GM21367 (cell line): ENCODE measurements around the gene MYO10.
"Not testable (repeated sequence)": the region's sequence is repeated elsewhere in the genome, so short reads cannot be mapped to it uniquely, and the experiment has no call there.

ENCODE experiments used
- ATAC-seq: cut with Tn5 transposase; IDR thresholded peaks from one replicate; pipeline ENCODE4 v1.9.1; 2021; ENCODE audit not compliant: unreplicated experiment

MYO10 gene

DNA sequence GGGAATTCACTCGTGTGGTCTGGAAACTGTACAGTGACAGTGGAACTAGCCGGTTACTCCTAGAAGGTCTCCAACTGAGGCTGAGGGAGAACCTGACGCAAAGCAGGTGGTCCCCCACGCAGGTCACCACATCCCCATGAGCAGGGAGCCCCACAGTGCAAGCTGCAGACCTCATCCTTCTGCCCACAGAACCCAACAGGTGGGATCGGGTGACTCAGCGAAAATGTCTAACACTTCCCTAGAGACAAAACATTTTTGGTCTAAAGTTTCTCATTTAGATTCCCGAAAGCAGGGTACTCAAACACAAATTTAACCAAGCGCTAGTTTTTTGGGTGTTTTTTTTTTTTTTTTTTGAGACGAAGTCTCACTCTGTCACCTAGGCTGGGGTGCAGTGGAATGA is 256.9 kb downstream of the MYO10 start:
- no peak for ATAC-seq

DNA sequence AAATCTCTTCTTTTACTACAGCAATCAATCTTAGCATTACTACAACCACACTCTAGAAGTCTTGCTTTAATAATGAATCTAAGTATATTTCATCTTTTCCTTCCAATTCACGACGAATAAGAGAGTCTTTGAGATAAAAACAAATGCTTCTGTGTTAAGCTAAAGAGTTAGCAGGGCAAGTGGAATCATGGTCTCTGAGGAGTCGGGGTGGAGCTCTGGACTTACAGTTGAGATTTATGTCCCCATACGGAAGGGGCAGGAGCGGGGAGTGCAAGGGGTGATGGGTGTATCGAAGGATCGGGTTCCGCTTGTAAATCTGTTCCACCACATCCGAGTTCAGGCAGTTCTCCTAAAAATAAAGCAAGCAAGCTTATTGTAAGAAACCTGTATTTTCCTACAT is 260.3 kb downstream of the MYO10 start:
- no peak for ATAC-seq

DNA sequence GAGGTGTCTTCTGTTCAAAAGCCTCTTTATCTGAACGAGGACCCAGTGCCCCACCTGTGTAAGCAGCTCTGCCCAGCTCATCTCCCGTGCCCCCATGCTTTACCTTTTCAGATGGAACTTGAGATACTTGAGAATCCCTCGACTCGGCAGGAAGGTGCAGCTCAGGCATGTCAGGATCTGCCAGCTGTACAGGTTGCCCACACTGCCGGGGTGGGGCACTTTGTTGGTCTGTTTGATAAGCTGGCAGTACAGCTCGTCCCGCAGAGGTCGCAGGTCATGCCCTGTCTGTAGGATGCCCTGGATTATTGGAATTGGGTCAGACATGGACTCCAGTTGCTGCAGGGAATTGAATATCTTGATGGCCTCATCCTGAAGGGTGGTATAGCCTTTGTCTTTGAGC is 261.3 kb downstream of the MYO10 start:
- no peak for ATAC-seq

DNA sequence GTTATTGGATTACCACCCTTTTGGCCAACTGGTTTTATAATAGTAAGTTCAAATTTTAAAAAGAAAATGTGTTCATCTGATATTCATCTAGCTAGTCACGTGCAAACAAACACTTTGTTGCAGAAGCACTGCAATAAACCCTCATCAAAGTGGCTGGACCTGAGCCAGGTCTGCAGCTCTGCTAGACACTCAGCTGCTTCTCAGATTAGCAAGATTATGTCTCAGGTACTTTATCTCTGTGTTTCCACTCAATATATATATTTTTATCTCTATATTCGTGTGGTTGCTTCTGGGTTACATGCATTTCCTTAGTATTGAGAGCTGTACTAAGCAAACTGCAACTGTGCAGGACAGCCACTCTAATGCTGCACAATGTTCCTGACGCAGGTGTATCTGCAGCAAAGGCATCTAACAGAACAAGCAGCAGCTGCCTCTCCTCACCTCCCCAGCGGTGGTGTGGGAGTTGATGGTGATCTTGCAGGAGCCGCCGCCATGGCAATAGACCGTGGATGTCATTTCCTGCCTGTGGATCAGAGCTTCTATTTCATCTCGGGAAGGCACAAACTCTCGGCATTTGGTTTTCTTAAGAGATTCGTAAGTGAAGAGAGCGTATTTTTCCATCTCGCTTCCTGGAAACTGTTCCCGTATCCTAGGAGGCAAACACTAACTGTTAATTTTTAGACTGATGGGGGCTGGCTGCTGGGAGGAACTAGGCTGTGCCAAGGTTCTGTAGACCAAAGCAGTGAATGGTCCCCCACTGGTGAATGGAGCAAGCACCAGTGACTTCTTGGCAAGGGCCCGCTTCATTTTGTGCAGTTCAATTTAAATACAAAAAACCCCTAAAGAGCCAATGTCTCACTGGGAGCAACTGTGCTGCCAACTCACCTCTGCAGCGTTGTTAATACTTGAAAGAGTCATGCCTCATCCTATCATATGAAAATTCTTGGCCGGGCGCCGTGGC is 262.6 kb downstream of the MYO10 start:
- no peak for ATAC-seq

DNA sequence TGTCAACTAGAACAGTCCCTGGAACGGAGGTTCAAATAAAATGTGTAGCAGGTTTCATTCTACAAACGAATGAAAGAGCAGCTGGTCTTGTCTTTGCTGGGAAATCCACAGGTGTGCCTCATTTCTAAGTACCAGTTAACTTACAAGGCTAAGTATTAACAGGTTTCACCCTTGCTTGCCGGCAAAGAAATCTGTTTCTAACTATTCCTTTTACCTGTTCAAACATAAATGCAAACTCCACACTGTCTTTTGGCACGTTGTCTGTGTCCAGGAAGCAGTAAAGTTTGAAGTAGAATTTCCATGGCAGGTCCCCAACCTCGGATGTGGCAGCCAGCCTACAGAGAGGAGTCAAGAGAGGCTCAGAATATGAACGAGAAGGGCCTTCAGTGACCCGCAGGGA is 264.9 kb downstream of the MYO10 start:
- ATAC-seq, result no peak

DNA sequence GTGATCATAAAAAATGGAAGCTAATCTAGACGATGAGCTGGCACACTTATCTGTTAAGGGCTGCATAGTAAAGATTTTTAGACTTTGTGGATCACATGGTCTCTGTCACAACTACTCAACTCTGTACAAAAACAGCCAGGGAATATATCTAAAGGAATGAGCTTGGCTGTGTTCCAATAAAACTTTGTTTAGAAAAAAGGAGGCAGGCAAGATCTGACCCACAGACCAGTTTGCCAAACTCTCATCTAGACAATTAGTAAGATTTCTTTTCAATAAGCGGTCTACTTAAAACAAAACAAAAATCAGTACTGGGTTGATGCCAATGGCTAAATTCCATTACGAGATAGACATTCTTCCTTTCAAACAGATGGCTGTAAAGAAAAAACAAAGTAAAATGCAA is 266.3 kb downstream of the MYO10 start:
- ATAC-seq, result no peak

DNA sequence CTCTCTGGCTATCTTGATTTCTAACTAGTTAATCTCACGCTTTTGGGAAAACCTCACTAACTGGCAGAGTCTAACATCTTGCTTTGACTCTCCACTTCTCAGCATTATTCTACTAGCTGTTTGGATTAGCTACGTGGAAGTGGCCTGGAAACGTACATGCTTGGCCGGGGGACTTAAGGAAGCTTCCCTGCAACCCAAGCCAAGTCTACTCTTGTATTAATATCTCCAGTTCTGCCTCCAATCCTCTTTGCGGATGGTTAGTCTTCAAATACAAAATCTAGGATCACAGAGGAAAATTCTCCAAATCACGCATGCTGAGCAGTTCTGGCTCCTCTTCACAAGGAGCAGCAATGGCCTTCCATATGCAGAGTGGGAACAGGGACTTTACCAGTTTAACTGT is 267.5 kb downstream of the MYO10 start:
- ATAC-seq, result no peak

DNA sequence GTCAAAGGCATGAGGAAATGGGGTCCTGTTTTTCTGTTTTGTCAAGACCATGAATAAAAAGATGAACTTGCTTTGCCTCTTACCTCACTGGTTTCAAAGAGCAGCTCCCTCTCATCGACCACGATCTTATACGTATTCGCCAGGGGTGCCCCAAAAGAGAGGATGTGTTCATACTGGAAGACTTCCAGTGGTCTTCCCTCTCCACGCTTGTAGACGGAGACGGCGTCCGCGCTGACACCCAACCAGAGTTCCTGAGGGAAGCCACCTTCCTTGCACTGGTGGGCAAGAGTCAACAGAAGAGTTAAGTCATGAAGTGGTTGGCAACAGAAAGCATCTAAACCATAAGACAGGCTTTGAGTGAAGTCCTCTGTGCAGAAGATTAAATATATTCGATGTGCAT is 267.9 kb downstream of the MYO10 start:
- no peak for ATAC-seq

DNA sequence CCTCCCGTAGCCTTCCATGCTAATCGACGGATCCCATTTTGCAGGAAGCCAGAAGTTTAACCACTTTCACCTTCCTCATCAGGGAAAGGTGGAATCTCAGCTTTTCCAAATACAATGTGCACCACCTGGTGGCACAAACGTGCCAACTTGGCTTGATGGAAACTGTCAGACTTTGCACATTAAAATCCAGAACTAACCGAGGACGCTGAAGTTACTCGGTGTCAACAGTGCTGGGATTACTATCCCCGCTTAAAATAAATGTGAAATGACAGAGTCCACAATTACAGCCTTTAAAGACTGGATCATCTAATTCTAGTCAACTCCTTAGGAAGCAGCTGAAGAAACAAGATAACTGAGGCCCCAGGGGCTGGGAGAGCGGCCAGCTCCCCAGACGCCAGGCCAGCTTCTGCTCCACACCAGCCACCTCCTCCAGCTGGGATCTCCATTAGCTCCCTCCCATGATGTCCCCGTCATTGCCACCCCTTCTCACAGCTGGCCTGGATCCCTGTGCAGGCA is 269.1 kb downstream of the MYO10 start:
- no peak for ATAC-seq

DNA sequence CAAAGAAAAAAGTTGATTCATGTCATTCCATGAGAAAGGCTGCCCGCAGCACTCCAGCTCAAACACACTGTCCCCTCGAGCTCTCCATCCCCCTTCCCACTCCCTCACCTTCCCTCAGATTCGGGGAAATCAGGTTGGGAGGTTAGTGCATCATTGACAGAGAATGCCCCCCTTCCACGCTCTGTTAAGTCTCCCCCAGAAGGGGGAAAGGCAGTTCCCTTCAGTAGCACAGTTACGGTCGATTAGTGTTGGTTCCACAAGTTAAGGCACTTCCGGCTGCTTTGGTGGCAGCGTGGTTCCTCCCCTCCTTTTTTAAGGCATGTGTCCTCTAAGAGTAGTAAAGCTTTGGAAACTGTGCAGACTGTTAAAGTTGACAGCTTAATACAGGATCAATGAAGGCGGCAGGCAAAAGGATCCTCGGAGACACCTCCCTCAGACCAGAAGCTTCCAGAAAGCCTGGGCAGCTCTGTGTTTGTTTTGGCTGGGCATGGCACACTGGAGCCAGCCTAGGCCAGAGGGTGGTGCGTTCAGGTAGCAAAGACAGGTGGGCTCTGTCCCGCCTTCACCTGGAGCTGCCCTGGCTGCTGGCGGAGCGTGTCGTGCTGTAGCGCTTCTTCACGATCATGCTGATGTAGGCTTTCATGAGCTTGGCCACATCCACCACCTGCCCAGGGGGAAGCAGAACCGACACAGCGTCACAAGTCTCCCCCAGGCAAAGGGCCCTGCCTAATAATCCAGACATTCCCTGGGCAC is 269.8 kb downstream of the MYO10 start:
- no peak for ATAC-seq

DNA sequence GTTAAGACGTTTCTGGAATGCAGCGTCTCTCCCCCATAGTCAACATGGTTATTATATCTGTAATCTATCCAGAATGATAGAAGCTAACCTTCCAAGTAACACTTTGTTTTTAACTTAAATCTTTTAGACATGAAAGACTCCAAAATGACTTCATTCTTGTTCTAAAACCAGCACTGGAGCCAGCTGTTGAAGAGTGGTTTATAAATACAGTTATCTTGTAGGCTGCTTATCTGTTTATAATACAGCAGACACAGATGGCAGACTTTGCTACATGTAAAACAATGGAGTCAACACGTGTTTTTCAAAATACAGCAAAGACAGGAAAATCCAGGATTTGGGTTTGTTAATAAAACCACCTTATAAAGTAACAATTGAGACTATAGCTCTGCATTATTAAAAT is 270.5 kb downstream of the MYO10 start:
- ATAC-seq, result no peak

DNA sequence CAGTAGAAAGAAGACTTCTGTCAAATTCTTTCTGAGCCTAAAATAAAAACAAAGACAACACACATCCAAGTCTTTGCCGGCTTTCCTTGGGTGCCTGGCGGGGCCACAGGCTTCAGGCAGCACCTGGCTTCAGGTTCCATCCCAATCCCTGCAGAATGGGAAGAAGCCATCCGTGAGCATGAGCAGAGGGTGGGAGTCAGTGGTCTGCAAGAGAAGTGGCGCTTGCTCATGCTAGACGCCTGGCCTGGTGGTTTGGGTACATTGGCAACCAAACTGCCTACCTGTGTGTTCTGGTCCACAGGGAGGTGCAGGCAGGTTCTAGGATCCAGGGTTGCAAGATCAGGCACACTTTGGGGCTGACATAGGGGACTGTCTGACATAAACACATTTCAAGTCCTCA is 271.7 kb downstream of the MYO10 start:
- no peak for ATAC-seq

DNA sequence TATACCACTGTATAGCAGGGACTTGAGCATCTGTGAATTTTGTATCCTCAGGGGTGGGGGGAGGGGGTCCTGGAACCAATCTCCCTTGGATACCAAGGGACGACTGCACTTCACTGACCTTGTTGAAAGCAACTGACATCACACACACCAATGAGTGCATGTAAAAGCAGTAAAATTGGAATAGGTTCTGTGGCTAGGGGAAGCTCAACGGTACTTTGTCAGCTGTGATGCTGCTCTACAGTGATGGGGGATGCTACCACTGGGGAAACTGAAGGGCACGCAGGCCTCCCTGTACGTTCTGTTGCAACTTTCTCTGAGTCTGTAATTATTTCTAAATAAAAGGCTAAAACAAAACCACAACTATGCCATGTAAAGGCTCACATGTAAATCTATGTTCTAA is 272.2 kb downstream of the MYO10 start:
- ATAC-seq, result no peak

DNA sequence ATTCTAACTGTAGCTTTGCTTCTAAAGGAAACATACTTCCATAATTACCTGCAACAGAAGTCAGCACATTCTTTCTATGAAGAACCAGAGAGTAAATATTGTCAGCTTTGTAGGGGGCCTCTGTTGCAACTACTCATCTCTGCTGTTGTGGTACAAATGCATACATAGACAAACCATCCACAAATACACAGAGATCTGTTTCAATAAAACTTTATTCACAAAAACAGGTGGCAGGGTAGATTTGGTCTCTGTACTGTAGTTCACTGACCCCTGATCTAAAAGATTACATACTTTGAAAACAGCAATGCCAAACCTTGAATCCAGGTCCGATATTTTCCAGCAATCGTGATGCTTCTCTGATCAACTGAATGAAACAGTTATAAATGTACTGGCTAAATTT is 274.4 kb downstream of the MYO10 start:
- no peak for ATAC-seq

DNA sequence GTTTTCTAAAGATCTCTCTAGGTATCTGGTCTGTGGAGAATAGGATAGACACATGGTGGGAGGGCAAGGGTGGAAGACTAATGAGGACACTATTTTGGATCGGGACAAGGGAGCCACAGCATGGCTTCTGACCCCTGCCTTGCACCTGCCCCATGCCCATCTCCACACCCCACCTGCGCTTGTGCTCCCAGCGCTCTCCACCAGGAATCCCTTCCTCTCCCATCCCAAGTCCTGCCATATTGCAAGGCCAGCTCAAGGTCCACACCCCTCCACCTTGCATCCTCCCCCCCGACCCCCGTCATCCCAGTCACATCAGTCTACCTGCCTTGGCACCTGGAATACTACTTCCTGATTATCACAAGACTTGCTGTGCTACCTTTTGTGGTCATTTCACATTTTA is 275.1 kb downstream of the MYO10 start:
- ATAC-seq, result no peak

DNA sequence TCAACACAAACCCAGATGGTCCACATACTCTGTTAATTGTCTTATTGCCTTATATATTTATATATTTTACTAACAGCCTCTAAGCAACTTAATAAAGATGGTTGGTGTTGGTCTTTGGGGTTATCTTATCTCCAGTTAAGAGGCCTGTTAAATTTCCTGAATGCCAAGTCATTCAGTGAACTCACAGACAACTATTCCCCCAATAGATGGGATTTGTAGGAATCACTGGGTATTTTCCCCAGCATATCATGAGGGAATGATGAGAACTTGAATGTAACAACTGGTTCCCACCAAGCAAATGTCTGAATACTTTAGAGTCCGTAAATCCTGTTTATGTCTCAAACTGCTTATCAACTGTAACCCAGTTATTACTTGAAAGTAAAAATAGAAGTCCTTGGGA is 276.6 kb downstream of the MYO10 start:
- no peak for ATAC-seq

DNA sequence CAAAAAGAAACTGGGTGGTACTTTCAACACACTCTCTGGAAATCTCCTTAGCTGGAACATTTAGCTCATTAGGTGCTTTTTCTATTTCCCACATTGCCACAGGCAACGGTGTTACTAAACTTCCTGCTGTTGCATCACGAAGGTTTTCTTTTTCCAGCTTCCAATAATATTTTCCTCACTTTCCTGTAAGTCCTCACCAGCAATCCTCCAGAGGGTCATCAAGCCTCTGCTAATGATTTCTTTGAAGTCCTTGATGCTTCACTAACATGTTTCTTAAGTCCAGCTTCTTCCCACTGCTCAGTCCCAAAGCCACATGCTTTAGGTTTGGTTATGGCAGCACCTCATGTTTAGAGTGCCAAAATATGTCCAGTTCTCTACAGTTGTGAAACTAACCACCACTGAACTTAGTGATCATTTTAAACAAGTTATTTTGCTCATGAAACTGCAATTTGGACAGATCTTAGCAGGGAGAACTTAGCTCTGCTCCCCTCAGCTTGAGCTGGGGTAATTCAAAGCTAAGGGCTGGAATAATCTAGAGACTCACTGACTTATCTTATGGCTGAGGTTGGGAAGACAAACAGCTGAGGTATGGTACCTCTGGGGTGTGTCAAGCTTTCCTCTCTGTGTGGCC is 279.4 kb downstream of the MYO10 start:
- ATAC-seq, result no peak

DNA sequence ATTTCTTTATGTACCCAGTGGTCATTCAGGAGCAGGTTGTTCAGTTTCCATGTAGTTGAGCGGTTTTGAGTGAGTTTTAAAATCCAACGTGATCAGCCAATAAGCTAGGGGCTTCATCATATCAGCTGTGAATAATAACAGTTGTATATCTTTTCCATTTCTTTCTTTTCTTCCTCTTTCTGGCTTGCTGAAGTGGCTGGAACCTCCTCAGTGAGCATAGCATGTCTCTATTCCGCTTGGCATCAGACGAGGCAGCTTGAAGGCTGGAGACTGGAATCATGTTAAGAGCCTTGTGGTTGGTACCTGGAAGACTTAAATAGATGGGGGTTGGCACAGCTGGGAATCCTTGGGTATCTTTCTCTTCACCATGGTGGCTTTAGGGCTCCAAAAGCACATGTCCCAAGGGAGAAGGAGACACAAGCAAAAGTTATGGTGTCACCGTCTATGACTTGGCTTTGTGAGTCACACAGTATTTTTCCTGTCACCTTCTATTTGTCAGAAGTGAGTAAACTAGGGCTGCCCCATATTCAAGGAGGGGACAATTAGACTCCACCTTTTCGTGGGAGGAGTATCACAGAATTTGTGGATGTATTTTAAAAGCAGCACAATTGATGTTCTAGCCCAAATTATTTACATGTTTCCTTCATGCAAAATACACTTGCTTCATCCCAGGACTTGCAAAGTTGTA is 281.3 kb downstream of the MYO10 start:
- no peak for ATAC-seq

DNA sequence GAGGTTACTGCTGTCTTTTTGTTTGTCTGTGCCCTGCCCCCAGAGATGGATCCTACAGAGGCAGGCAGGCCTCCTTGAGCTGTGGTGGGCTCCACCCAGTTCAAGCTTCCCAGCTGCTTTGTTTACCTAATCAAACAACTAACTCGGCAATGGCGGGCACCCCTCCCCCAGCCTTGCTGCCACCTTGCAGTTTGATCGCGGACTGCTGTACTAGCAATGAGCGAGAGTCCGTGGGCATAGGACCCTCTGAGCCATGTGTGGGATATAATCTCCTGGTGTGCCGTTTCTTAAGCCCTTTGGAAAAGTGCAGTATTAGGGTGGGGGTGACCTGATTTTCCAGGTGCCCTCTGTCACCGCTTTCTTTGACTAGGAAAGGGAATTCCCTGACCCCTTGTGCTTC is 287.3 kb downstream of the MYO10 start:
- ATAC-seq, result not testable (repeated sequence)

DNA sequence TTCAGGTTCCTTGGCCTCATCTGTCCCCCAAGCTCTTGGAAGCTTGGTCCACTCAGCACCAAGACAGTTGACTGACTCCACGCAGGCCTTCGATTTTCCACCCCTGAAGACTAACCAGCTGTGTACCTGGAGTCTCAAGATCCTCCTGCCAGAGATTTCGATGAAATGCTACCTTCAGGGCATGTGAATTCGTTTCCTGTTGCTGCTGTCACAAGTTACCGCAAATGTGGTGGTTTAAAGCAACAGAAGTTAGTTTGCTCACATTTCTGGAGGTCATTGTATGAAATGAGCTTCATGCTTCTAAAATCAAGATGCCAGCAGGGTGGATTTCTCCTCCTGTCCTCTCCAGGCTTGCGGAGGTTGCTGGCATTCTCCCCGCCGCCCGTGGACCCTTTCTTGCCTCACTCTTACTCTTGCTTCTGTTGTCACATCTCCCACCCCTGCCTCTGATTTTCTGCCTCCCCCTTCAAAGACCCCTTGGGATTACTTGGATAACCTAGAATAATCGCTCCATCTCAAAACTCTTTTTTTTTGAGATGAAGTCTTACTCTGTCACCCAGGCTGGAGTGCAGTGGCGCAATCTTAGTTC is 291.7 kb downstream of the MYO10 start:
- no peak for ATAC-seq

DNA sequence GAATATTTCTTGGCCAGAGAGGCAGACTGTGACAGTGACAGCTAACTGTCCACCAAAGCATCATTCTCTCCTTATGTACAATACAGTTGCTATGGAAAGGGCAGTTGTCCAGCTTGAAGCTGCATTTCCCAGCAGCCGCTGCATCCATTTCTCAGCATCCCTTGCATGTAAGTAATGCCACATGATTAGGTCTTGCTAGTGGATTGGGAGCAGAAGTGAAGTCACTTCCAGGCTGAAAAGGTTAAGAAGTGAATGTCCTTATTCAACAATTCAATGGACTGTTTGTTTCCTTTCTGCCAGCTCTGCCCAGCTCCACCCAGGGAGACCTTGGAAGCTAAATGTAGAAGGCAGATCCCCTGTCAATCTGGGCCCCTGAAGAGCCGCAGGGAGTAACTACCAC is 293.2 kb downstream of the MYO10 start:
- no peak for ATAC-seq
